ENCODE results near the gene FRAS1. TPM values are rescaled to one million over a fixed set of nuclear protein-coding genes. Genes with fewer than 3 reads are reported as not detected.
"Not testable (repeated sequence)": the region's sequence is repeated elsewhere in the genome, so short reads cannot be mapped to it uniquely, and the experiment has no call there.

FRAS1 gene
- total RNA-seq, 3 donors from 2014 or later = 4.9 to 7.5 (median 6.6) TPM

DNA sequence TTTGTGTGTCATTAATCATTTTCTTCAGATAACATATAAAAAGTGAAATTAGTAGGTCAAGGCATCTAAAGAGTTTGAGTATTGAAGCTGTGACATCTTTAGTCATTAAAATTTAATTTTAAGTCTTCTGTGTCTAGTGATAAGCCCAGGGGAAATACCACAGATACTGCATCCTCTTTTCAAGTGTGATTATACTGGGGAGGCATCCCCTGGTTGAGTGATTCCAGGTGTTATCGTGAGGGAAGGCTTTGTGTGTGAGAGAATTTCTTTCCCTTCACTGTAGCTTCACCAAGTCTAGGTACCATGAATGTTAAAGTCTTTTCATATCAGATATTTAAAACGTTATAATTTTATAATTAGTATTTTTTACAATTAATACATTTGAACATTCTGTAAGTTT is 193.4 kb downstream of the FRAS1 start:
- Histone ChIP-seq H3K27me3 (no peaks in the 10 kb centered on the region), H3K9me3 (peaks cover 0 to 13% of the 10 kb centered on the region in 2 donors), H3K4me1 (no peaks in the 10 kb centered on the region), H3K36me3 (no peaks in the 10 kb centered on the region), H3K4me3 (no peak overlapping the region), H3K27ac (no peak overlapping the region)
- DNase-seq (ENCODE audit: low spot score in 2 of 2) = no peak
- intact Hi-C loops (cut with DNase I; ENCODE audit: low total_unique reads) = no loop called here
- no peak for TF ChIP-seq POLR2A (IDR thresholded peaks at IDR 0.05)
- no peak for TF ChIP-seq POLR2AphosphoS5 (IDR thresholded peaks at IDR 0.05)
- TF ChIP-seq, protein P1, sequence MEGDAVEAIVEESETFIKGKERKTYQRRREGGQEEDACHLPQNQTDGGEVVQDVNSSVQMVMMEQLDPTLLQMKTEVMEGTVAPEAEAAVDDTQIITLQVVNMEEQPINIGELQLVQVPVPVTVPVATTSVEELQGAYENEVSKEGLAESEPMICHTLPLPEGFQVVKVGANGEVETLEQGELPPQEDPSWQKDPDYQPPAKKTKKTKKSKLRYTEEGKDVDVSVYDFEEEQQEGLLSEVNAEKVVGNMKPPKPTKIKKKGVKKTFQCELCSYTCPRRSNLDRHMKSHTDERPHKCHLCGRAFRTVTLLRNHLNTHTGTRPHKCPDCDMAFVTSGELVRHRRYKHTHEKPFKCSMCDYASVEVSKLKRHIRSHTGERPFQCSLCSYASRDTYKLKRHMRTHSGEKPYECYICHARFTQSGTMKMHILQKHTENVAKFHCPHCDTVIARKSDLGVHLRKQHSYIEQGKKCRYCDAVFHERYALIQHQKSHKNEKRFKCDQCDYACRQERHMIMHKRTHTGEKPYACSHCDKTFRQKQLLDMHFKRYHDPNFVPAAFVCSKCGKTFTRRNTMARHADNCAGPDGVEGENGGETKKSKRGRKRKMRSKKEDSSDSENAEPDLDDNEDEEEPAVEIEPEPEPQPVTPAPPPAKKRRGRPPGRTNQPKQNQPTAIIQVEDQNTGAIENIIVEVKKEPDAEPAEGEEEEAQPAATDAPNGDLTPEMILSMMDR (IDR thresholded peaks at IDR 0.05) = no peak

DNA sequence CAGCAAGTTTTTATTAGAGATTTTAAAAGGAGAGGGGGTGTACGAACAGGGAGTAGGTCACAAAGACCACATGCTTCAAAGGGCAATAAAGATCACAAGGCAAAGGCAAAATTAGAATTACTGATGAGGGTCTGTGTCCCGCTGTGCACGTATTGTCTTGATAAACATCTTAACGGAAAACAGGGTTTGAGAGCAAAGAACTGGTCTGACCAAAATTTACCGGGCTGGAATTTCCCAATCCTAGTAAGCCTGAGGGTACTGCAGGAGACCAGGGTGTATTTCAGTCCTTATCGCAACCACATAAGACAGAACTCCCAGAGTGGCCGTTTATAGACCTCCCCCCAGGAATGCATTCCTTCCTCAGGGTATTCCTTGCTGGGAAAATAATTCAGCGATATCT is 195.7 kb downstream of the FRAS1 start:
- H3K27me3 ChIP-seq; DNase-seq (ENCODE audit: low spot score in 2 of 2); H3K4me1 ChIP-seq; H3K27ac ChIP-seq; H3K4me3 ChIP-seq; intact Hi-C loops (cut with DNase I; ENCODE audit: low total_unique reads); H3K36me3 ChIP-seq: not testable (repeated sequence)
- H3K9me3 ChIP-seq = peaks cover 0 to 13% of the 10 kb centered on the region in 2 donors

DNA sequence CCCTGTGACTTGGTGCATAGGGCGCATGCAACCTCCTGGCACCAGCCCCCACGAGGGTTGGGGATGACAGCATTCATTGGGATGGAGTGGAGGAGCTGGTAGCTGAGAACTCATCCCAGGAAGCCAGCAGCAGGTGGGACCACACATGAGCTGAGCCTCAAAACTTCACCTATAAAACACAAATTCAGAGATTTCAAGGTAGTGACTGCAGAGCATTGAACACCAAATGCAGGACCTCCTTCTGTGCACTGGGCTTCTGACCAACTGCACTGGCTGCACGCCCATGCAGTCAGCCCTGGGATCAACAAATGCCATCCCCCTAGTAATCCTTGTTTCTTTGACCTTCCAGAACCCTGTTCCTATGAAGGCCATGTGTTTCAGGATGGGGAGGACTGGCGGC is 197.8 kb downstream of the FRAS1 start:
- DNase-seq (ENCODE audit: low spot score in 2 of 2) = no peak
- H3K36me3 ChIP-seq = no peaks in the 10 kb centered on the region
- no peak overlapping the region for H3K27ac ChIP-seq
- H3K4me1 ChIP-seq = no peaks in the 10 kb centered on the region
- TF ChIP-seq POLR2AphosphoS5 (IDR thresholded peaks at IDR 0.05) (no peak), POLR2A (IDR thresholded peaks at IDR 0.05) (no peak)
- TF ChIP-seq, protein P1 (IDR thresholded peaks at IDR 0.05) = no peak
- H3K27me3 ChIP-seq = no peaks in the 10 kb centered on the region
- no peak overlapping the region for H3K4me3 ChIP-seq
- peaks cover 0 to 13% of the 10 kb centered on the region in 2 donors for H3K9me3 ChIP-seq
- intact Hi-C loops (cut with DNase I; ENCODE audit: low total_unique reads) = no loop called here

DNA sequence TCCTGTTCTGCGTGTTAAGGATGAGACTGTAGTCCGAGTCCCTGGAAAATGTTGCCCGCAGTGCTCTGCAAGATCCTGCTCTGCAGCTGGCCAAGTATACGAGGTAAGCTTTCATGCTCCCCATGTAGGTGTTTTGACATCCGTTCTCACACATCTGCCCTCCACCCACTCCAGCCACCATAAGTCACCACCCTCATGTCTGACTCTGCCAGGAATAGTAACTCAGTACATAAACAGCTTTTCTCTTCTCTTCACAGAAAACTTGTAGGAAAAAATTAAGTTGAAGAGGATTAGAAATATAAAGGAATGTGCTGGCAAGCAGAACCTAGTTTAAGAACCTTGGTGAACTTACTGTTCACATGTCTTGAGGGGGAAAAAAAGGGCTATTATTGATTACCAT is 207.9 kb downstream of the FRAS1 start:
- TF ChIP-seq POLR2A (IDR thresholded peaks at IDR 0.05) (no peak), POLR2AphosphoS5 (IDR thresholded peaks at IDR 0.05) (no peak)
- TF ChIP-seq, protein P1 (IDR thresholded peaks at IDR 0.05) = no peak
- no peaks in the 10 kb centered on the region for H3K36me3 ChIP-seq
- no peaks in the 10 kb centered on the region for H3K4me1 ChIP-seq
- no peak overlapping the region for H3K27ac ChIP-seq
- no peaks in the 10 kb centered on the region for H3K9me3 ChIP-seq
- no peak for DNase-seq (ENCODE audit: low spot score in 2 of 2)
- intact Hi-C loops (cut with DNase I; ENCODE audit: low total_unique reads) = no loop called here
- H3K27me3 ChIP-seq = no peaks in the 10 kb centered on the region
- no peak overlapping the region for H3K4me3 ChIP-seq

DNA sequence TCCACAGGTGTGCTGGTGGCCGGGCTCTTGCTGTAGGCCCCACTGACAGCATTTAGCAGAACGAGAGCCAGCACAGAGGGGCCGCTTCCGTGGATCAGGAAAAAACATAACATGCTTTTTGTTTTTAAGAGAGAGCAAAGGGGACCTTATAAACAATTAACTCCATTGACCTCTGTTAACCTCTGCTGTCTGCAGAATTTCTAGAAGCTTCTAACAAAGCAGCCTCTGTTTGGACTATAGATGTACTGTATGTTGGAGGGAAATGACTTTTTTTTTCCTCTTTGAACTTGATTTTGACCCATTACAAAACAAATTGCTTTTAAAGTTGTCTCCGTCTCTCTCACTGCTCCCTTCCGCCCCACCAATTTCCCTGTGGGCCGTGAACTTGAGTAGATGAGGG is 210.7 kb downstream of the FRAS1 start:
- H3K27ac ChIP-seq = no peak overlapping the region
- H3K27me3 ChIP-seq = no peaks in the 10 kb centered on the region
- H3K9me3 ChIP-seq = no peaks in the 10 kb centered on the region
- TF ChIP-seq POLR2A (IDR thresholded peaks at IDR 0.05) (no peak), POLR2AphosphoS5 (IDR thresholded peaks at IDR 0.05) (no peak)
- TF ChIP-seq, protein P1 (IDR thresholded peaks at IDR 0.05) = no peak
- no peaks in the 10 kb centered on the region for H3K36me3 ChIP-seq
- no peaks in the 10 kb centered on the region for H3K4me1 ChIP-seq
- no peak for DNase-seq (ENCODE audit: low spot score in 2 of 2)
- intact Hi-C loops (cut with DNase I; ENCODE audit: low total_unique reads) = no loop called here
- no peak overlapping the region for H3K4me3 ChIP-seq

DNA sequence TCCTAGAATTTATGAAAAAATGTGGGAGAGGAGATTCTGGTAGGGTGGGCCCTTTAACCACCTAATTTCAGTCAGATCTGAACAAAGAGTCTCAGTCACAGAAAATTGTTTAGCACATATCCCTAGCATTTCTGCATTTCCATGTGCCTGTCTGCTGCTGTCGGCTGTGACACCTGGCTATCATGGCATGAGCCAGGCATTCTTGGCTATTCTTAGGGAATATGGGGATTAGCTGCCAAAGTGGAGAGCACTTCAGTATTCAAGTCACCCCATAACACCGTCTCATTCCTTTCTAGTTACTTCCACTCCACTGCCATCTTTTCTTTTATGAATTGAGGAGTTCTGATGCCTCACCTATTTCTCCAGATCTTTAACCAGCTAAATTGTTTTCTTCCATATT is 211.5 kb downstream of the FRAS1 start:
- no peak for DNase-seq (ENCODE audit: low spot score in 2 of 2)
- Histone ChIP-seq H3K27me3 (no peaks in the 10 kb centered on the region), H3K9me3 (no peaks in the 10 kb centered on the region), H3K36me3 (no peaks in the 10 kb centered on the region), H3K4me1 (no peaks in the 10 kb centered on the region), H3K4me3 (no peak overlapping the region), H3K27ac (no peak overlapping the region)
- TF ChIP-seq POLR2AphosphoS5 (IDR thresholded peaks at IDR 0.05) = no peak
- TF ChIP-seq, protein P1 (IDR thresholded peaks at IDR 0.05) = no peak
- TF ChIP-seq POLR2A (IDR thresholded peaks at IDR 0.05) = no peak
- intact Hi-C loops (cut with DNase I; ENCODE audit: low total_unique reads) = no loop called here

DNA sequence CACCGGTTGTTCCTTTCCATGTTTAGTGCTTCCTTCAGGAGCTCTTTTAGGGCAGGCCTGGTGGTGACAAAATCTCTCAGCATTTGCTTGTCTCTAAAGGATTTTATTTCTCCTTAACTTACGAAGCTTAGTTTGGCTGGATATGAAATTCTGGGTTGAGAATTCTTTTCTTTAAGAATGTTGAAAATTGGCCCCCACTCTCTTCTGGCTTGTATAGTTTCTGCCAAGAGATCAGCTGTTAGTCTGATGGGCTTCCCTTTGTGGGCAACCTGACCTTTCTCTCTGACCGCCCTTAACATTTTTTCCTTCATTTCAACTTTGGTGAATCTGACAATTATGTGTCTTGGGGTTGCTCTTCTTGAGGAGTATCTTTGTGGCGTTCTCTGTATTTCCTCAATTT is 218.3 kb downstream of the FRAS1 start:
- not testable (repeated sequence) for H3K4me1 ChIP-seq; H3K27me3 ChIP-seq; H3K27ac ChIP-seq; DNase-seq (ENCODE audit: low spot score in 2 of 2); H3K4me3 ChIP-seq; H3K36me3 ChIP-seq; H3K9me3 ChIP-seq
- intact Hi-C loops (cut with DNase I; ENCODE audit: low total_unique reads) = loop anchor here (5.0 to 10.0 kb wide), 2 partner anchors 89 to 1028 kb away; no protein-coding TSS in a partner anchor

Data from breast epithelium (tissue), 4 donors.